GM10248 (cell line): ENCODE measurements around the gene SELENOV.

Experiments used
- CTCF ChIA-PET: fragments of 300-600 bp; sonication (Branson Sonifier 250); formaldehyde crosslinking; extraction: SDS; loops from one replicate; lab custom pipeline; 2021; ENCODE audit warnings: antibody characterized with exemption; lab: Yijun Ruan, JAX
- POLR2A ChIA-PET: fragments of 350-650 bp; sonication (Branson Sonifier 250); formaldehyde crosslinking; extraction: SDS; loops from one replicate; lab custom pipeline; 2020; ENCODE audit warnings: antibody characterized with exemption; lab: Yijun Ruan, JAX
- DNase-seq: peaks from one replicate; pipeline ENCODE4 v3.0.0; 2012; ENCODE audit errors: extremely low spot score
- CTCF ChIP-seq: IDR thresholded peaks from 2 replicates; pipeline ENCODE4 v1.5.1; 2012; ENCODE audit warnings: mild to moderate bottlenecking, low read depth; ENCODE audit errors: extremely low read depth, missing control alignments, control extremely low read depth

Gene SELENOV

GRCh38 chr19:39542206-39542605, 27.3 kb downstream of the SELENOV start:
- CTCF ChIA-PET = interaction anchor here (0.8 to 4.1 kb wide), 8 partner anchors 9 to 403 kb away, joined by 3 to 18 read pairs (median 4); partner anchors contain the start of gene EID2B
- no peak for DNase-seq
- POLR2A ChIA-PET = no interaction called here

GRCh38 chr19:39543477-39543857, 28.5 kb downstream of the SELENOV start:
- POLR2A ChIA-PET = no interaction called here
- DNase-seq = no peak
- TF ChIP-seq CTCF = no peak
- CTCF ChIA-PET = interaction anchor here (1.2 to 4.8 kb wide), 3 partner anchors 8 to 299 kb away, joined by 3 to 22 read pairs (median 12); partner anchors contain the start of gene EID2B

More at GRCh38 chr19:39542206-39542605, 27.3 kb downstream of the SELENOV start:
- TF ChIP-seq CTCF = no peak

GRCh38 chr19:39544226-39544903, 29.4 kb downstream of the SELENOV start:
- DNase-seq = no peak
- POLR2A ChIA-PET = no interaction called here
- CTCF ChIA-PET = interaction anchor here (0.6 to 4.8 kb wide), 5 partner anchors 11 to 1309 kb away, joined by 3 to 22 read pairs (median 3); partner anchors contain the start of gene EID2B
- TF ChIP-seq CTCF = no peak

- ChIA-PET CTCF (interaction anchor here (0.6 to 4.8 kb wide), 6 partner anchors 12 to 1310 kb away, joined by 3 to 32 read pairs (median 4); partner anchors contain the start of gene EID2B), POLR2A (no interaction called here)
- no peak for DNase-seq
- no peak for TF ChIP-seq CTCF
These were observed 30.0 kb downstream of the SELENOV start for GRCh38 chr19:39544911-39545310.

- POLR2A ChIA-PET = no interaction called here
These were observed 31.7 kb downstream of the SELENOV start for GRCh38 chr19:39546599-39546998.

GRCh38 chr19:39550197-39550596, 35.3 kb downstream of the SELENOV start:
- ChIA-PET POLR2A (no interaction called here), CTCF (interaction anchor here (1.3 to 6.8 kb wide), 7 partner anchors 10 to 294 kb away, joined by 3 to 144 read pairs (median 5); partner anchors contain the start of gene EID2)
- no peak for DNase-seq
- TF ChIP-seq CTCF = no peak

More at GRCh38 chr19:39546599-39546998, 31.7 kb downstream of the SELENOV start:
- no peak for TF ChIP-seq CTCF
- CTCF ChIA-PET = interaction anchor here (1.5 to 4.8 kb wide), 5 partner anchors 13 to 297 kb away, joined by 3 to 32 read pairs (median 8); partner anchors contain the start of gene EID2B
- DNase-seq = no peak
